ENCODE data around the gene TRMT1.
A peak's percentile ranks its signal among the peaks of the same experiment; 100 is the strongest.

Gene TRMT1

GRCh38 chr19:13122980-13123957, 6.7 kb upstream of the TRMT1 start:
- DNase-seq = no peak

GRCh38 chr19:13122275-13122878, 5.8 kb upstream of the TRMT1 start:
- no peak for DNase-seq

- DNase-seq = no peak
Observed at GRCh38 chr19:13121551-13122274, 5.2 kb upstream of the TRMT1 start.

GRCh38 chr19:13120817-13121216, 4.3 kb upstream of the TRMT1 start:
- DNase-seq = no peak

- DNase-seq = no peak
Observed at GRCh38 chr19:13120031-13120430, 3.5 kb upstream of the TRMT1 start.

- DNase-seq = no peak
Observed at GRCh38 chr19:13119627-13120026, 3.1 kb upstream of the TRMT1 start.

- DNase-seq = no peak
Observed at GRCh38 chr19:13118424-13119193, 2.1 kb upstream of the TRMT1 start.

- DNase-seq = peak; percentile 84
Observed at GRCh38 chr19:13117772-13118423, 1.4 kb upstream of the TRMT1 start, which contains the start of gene NACC1. Gene NACC1 (plus strand): TSS chr19:13118264. CDS start chr19:13135208, 16,944 bp downstream.

GRCh38 chr19:13117176-13117771, 734 bp upstream of the TRMT1 start:
- DNase-seq = no peak

- no peak for DNase-seq
Observed at GRCh38 chr19:13115936-13116281, 631 bp downstream of the TRMT1 start.

GRCh38 chr19:13112555-13112954, 4.0 kb downstream of the TRMT1 start:
- no peak for DNase-seq

- no peak for DNase-seq
Observed at GRCh38 chr19:13110099-13110610, 6.4 kb downstream of the TRMT1 start.

- no peak for DNase-seq
Observed at GRCh38 chr19:13109361-13110098, 7.0 kb downstream of the TRMT1 start.

GRCh38 chr19:13104848-13105711, 11.5 kb downstream of the TRMT1 start:
- DNase-seq = no peak

GRCh38 chr19:13104360-13104847, 12.1 kb downstream of the TRMT1 start:
- DNase-seq = peak; percentile 63

- no peak for DNase-seq
Observed at GRCh38 chr19:13103581-13104359, 12.8 kb downstream of the TRMT1 start.

- DNase-seq = no peak
Observed at GRCh38 chr19:13102666-13103580, 13.6 kb downstream of the TRMT1 start, which contains the start of gene LYL1. Gene LYL1 (minus strand): TSS chr19:13102858. CDS start chr19:13101171, 1,687 bp downstream.

GRCh38 chr19:13102416-13102665, 14.2 kb downstream of the TRMT1 start:
- no peak for DNase-seq
